ENCODE results near the gene MOCS2.
A peak's percentile ranks its signal among the peaks of the same experiment; 100 is the strongest.

Gene MOCS2

DNA sequence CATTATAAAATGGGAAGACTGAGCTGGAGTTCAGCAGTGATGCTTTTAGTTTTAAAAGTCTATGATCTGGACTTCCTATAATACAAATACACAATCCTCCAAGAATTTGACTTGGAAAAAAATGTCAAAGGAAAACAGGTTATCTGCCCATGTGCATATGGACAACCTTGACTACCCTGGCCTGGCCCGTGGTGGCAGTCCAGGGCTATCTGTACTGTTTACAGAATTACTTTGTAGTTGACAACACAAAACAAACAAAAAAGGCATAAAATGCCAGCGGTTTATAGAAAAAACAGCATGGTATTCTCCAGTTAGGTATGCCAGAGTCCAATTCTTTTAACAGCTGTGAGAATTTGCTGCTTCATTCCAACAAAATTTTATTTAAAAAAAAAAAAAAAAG is 17.3 kb downstream of the MOCS2 start:
- H3K27me3 Mint-ChIP-seq (ENCODE audit: low read depth), result no peaks in the 10 kb centered on the region

GRCh38 chr5:53091289-53091688 is 18.3 kb downstream of the MOCS2 start:
- Mint-ChIP-seq H3K27ac (peak overlapping the region in 2 of 3 experiments; percentile 5 to 29), H3K4me1 (peaks cover 37% of the 10 kb centered on the region)
- TF ChIP-seq, protein P1, sequence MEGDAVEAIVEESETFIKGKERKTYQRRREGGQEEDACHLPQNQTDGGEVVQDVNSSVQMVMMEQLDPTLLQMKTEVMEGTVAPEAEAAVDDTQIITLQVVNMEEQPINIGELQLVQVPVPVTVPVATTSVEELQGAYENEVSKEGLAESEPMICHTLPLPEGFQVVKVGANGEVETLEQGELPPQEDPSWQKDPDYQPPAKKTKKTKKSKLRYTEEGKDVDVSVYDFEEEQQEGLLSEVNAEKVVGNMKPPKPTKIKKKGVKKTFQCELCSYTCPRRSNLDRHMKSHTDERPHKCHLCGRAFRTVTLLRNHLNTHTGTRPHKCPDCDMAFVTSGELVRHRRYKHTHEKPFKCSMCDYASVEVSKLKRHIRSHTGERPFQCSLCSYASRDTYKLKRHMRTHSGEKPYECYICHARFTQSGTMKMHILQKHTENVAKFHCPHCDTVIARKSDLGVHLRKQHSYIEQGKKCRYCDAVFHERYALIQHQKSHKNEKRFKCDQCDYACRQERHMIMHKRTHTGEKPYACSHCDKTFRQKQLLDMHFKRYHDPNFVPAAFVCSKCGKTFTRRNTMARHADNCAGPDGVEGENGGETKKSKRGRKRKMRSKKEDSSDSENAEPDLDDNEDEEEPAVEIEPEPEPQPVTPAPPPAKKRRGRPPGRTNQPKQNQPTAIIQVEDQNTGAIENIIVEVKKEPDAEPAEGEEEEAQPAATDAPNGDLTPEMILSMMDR (IDR thresholded peaks at IDR 0.05; ENCODE audit: unreplicated experiment in 3 of 3), result no peak

More for the DNA sequence above, 17.3 kb downstream of the MOCS2 start:
- H3K4me3 Mint-ChIP-seq, result no peak overlapping the region
- no peaks in the 10 kb centered on the region for H3K9me3 Mint-ChIP-seq
- peaks cover under 1% of the 10 kb centered on the region for H3K36me3 Mint-ChIP-seq (ENCODE audit: low read depth)
- TF ChIP-seq, protein P1 (IDR thresholded peaks at IDR 0.05; ENCODE audit: unreplicated experiment in 3 of 3), result no peak
- peaks cover 31% of the 10 kb centered on the region for H3K4me1 Mint-ChIP-seq
- no peak overlapping the region for H3K27ac Mint-ChIP-seq

GRCh38 chr5:53090229-53090628 is 19.3 kb downstream of the MOCS2 start:
- peak overlapping the region in 1 of 3 experiments; percentile 8 for H3K27ac Mint-ChIP-seq
- TF ChIP-seq, protein P1 (IDR thresholded peaks at IDR 0.05; ENCODE audit: unreplicated experiment in 3 of 3), result no peak
- H3K4me3 Mint-ChIP-seq, result no peak overlapping the region
- no peaks in the 10 kb centered on the region for H3K36me3 Mint-ChIP-seq (ENCODE audit: low read depth)
- no peaks in the 10 kb centered on the region for H3K27me3 Mint-ChIP-seq (ENCODE audit: low read depth)
- H3K9me3 Mint-ChIP-seq, result no peaks in the 10 kb centered on the region
- peaks cover 37% of the 10 kb centered on the region for H3K4me1 Mint-ChIP-seq

More at GRCh38 chr5:53091289-53091688, 18.3 kb downstream of the MOCS2 start:
- H3K4me3 Mint-ChIP-seq, result no peak overlapping the region
- H3K27me3 Mint-ChIP-seq (ENCODE audit: low read depth), result no peaks in the 10 kb centered on the region
- H3K36me3 Mint-ChIP-seq (ENCODE audit: low read depth), result no peaks in the 10 kb centered on the region
- H3K9me3 Mint-ChIP-seq, result no peaks in the 10 kb centered on the region

DNA sequence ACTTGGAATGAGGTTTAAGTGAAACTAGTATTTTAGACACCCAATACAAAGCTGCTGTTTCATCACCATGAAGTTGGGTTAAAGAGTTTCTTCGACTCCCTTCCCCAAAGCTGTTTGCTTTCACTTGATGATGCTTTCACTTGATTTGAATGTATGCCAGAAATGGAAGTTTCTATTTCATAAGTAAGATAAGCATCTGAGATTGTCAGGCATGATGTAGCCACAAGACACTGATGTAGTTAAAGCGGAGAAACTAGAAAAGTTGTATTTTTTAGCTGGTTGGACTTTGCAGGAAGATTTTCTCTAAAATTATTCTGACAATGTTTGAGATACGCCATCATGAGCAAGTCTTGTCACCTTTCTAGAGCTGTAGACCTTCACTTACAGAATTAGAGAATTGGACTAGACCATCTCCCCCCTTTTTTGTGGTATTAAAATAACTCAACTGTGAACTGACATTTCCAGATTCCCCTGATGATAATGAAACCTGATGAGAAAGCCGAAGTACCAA is 20.0 kb downstream of the MOCS2 start:
- Mint-ChIP-seq H3K9me3 (no peaks in the 10 kb centered on the region), H3K4me1 (peaks cover 38% of the 10 kb centered on the region), H3K36me3 (ENCODE audit: low read depth) (no peaks in the 10 kb centered on the region), H3K27ac (peak overlapping the region in 2 of 3 experiments; percentile 8 to 22), H3K27me3 (ENCODE audit: low read depth) (no peaks in the 10 kb centered on the region), H3K4me3 (no peak overlapping the region)
- TF ChIP-seq, protein P1 (IDR thresholded peaks at IDR 0.05; ENCODE audit: unreplicated experiment in 3 of 3), result no peak

GRCh38 chr5:53087621-53088121 is 21.9 kb downstream of the MOCS2 start:
- peak overlapping the region in 1 of 3 experiments; percentile 46 for H3K27ac Mint-ChIP-seq
- peaks cover 49% of the 10 kb centered on the region for H3K4me1 Mint-ChIP-seq
- H3K27me3 Mint-ChIP-seq (ENCODE audit: low read depth), result no peaks in the 10 kb centered on the region
- H3K4me3 Mint-ChIP-seq, result no peak overlapping the region
- TF ChIP-seq, protein P1 (IDR thresholded peaks at IDR 0.05; ENCODE audit: unreplicated experiment in 3 of 3), result no peak
- no peaks in the 10 kb centered on the region for H3K36me3 Mint-ChIP-seq (ENCODE audit: low read depth)
- no peaks in the 10 kb centered on the region for H3K9me3 Mint-ChIP-seq

DNA sequence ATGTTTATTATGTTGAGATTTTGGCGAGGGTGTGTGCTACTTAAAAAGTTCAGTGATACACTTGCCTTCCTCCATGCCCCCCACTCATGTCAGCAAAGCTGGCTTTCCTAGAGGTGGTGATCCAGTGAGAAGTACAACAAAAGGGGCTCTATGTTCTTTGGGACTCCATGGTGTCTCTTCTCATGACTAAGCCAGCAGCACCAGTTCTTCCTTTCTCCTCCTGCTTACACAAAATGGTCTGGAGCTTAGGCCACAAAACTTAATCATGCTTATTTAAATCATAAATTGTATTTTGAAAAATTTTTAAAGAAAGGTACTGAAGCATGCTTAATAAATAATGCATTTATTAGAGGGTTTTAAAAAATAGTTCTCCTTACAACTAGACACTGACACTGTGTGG is 22.4 kb downstream of the MOCS2 start:
- no peaks in the 10 kb centered on the region for H3K27me3 Mint-ChIP-seq (ENCODE audit: low read depth)
- H3K27ac Mint-ChIP-seq, result peak overlapping the region in 1 of 3 experiments; percentile 26
- no peaks in the 10 kb centered on the region for H3K36me3 Mint-ChIP-seq (ENCODE audit: low read depth)
- no peak overlapping the region for H3K4me3 Mint-ChIP-seq
- TF ChIP-seq, protein P1 (IDR thresholded peaks at IDR 0.05; ENCODE audit: unreplicated experiment in 3 of 3), result no peak
- no peaks in the 10 kb centered on the region for H3K9me3 Mint-ChIP-seq
- H3K4me1 Mint-ChIP-seq, result peaks cover 49% of the 10 kb centered on the region
